ENCODE measurements around the gene GFRA1. TPM values are rescaled to one million over a fixed set of nuclear protein-coding genes. Genes with fewer than 3 reads are reported as not detected.

The GFRA1 gene
- total RNA-seq, 4 donors from 2014 or later, result 21.0 to 62.5 (median 59.3) TPM

DNA sequence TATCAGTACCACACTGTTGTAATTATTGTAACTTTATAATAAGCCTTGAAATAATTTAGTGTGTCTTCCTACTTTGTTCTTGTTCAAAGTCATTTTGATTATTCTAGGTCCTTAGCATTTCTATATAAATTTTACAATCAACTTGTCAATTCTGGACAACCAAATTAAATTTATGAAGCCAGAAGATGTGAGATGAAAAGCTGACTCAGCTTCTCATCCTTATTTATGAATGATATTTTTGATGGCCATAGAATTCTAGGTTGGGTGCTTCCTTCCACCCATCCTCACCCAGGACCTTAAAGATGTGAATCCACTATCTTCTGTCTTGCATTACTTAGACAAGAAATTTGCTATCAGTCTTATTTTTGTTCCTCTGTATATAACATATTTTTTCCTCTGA lies 261.1 kb downstream of the GFRA1 start:
- ATAC-seq, result no peak

DNA sequence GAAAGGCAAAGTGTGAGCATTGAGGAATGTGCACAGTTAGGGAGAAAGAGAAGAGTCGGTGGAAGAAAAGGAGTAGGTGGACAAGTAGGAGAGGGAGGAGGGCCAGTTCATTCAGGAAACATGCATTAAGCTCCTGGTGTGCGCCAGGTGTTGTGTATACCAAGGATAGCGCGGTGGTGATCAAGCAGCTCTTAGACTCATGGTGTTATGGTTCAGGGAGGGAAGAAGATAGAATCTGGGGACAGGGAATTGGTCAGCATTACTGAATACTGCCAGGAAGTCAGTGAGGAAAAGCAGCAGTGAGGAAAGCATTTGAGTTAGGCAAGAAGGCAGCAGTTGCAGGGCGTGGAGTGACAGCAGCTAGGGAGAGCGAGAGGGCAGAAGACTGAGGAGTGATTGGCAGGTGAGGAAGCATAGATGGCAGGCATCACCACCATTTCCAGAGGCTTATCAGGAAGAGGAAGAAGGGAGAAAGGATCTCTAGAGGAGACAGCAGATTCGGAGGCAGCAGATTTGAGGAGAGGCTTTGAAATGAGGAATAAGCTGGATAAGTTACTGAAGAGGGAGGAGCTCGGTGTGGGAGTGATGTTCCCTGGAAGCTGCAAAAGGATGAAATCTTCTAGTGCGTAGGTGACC lies 265.6 kb downstream of the GFRA1 start:
- Histone ChIP-seq H3K27me3 (peaks cover 6% of the 10 kb centered on the region), H3K4me1 (no peaks in the 10 kb centered on the region), H3K36me3 (no peaks in the 10 kb centered on the region), H3K9me3 (peaks cover 0 to 12% (median 0%) of the 10 kb centered on the region in 3 donors), H3K4me3 (no peak overlapping the region), H3K27ac (no peak overlapping the region)
- ATAC-seq, result no peak
- TF ChIP-seq POLR2AphosphoS5 (IDR thresholded peaks at IDR 0.05) (no peak), EP300 (IDR thresholded peaks at IDR 0.05) (no peak), POLR2A (IDR thresholded peaks at IDR 0.05) (no peak)
- TF ChIP-seq, protein P1, sequence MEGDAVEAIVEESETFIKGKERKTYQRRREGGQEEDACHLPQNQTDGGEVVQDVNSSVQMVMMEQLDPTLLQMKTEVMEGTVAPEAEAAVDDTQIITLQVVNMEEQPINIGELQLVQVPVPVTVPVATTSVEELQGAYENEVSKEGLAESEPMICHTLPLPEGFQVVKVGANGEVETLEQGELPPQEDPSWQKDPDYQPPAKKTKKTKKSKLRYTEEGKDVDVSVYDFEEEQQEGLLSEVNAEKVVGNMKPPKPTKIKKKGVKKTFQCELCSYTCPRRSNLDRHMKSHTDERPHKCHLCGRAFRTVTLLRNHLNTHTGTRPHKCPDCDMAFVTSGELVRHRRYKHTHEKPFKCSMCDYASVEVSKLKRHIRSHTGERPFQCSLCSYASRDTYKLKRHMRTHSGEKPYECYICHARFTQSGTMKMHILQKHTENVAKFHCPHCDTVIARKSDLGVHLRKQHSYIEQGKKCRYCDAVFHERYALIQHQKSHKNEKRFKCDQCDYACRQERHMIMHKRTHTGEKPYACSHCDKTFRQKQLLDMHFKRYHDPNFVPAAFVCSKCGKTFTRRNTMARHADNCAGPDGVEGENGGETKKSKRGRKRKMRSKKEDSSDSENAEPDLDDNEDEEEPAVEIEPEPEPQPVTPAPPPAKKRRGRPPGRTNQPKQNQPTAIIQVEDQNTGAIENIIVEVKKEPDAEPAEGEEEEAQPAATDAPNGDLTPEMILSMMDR (IDR thresholded peaks at IDR 0.05), result no peak
- 71 to 79% methylated on average over 9 of the region's 9 CpGs for WGBS, 2 donors (ENCODE audit: low coverage in 1 of 2)

More for the DNA sequence above, 261.1 kb downstream of the GFRA1 start:
- H3K4me1 ChIP-seq, result no peaks in the 10 kb centered on the region
- peaks cover 0 to 12% (median 0%) of the 10 kb centered on the region in 3 donors for H3K9me3 ChIP-seq
- H3K4me3 ChIP-seq, result no peak overlapping the region
- no peaks in the 10 kb centered on the region for H3K36me3 ChIP-seq
- H3K27me3 ChIP-seq, result no peaks in the 10 kb centered on the region
- TF ChIP-seq POLR2AphosphoS5 (IDR thresholded peaks at IDR 0.05) (no peak), POLR2A (IDR thresholded peaks at IDR 0.05) (no peak), EP300 (IDR thresholded peaks at IDR 0.05) (no peak)
- TF ChIP-seq, protein P1 (IDR thresholded peaks at IDR 0.05), result no peak
- H3K27ac ChIP-seq, result no peak overlapping the region

Other genes starting within 250 kb of the GFRA1 start
- not detected for gene CCDC172, start 51.2 kb upstream of the GFRA1 start, total RNA-seq
- gene PNLIPRP3, start 154.6 kb upstream of the GFRA1 start, total RNA-seq, result under 1 TPM in 1 of 4 donors, not detected in 3; 0.30 TPM